GM23248 (cell line): ENCODE measurements around the gene ATP8A1. TPM values are rescaled to one million over a fixed set of nuclear protein-coding genes. Genes with fewer than 3 reads are reported as not detected.

Experiments used
- DNase-seq: peaks from one replicate; pipeline ENCODE4 v3.0.0-alpha.2; 2015
- H2AFZ ChIP-seq: fragments of 200-600 bp; sonication (generic); 2 replicates; pipeline ENCODE4 v1.6.1; 2016; ENCODE audit warnings: antibody characterized with exemption
- H3F3A ChIP-seq: fragments of 200-600 bp; sonication (generic); 2 replicates; pipeline ENCODE4 v1.6.1; 2016; ENCODE audit warnings: mild to moderate bottlenecking, antibody characterized with exemption, mixed run types; ENCODE audit not compliant: insufficient read depth
- H3K27ac ChIP-seq: fragments of 200-600 bp; sonication (generic); 2 replicates; pipeline ENCODE4 v1.5.1; 2016; ENCODE audit warnings: mild to moderate bottlenecking
- H3K27me3 ChIP-seq: fragments of 200-600 bp; sonication (generic); replicated peaks from 2 replicates; pipeline ENCODE4 v1.6.1; 2016; ENCODE audit warnings: mild to moderate bottlenecking; ENCODE audit not compliant: insufficient read depth
- H3K36me3 ChIP-seq: fragments of 200-600 bp; sonication (generic); 2 replicates; pipeline ENCODE4 v1.6.1; 2016; ENCODE audit warnings: low read depth, mild to moderate bottlenecking
- H3K4me1 ChIP-seq: fragments of 200-600 bp; sonication (generic); 2 replicates; pipeline ENCODE4 v1.6.1; 2016; ENCODE audit warnings: mild to moderate bottlenecking; ENCODE audit not compliant: insufficient read depth
- H3K4me2 ChIP-seq: fragments of 200-600 bp; sonication (generic); one replicate; pipeline ENCODE4 v1.6.1; 2016; ENCODE audit warnings: mild to moderate bottlenecking; ENCODE audit not compliant: unreplicated experiment
- H3K4me3 ChIP-seq: fragments of 200-600 bp; sonication (generic); 2 replicates; pipeline ENCODE4 v1.5.1; 2016; ENCODE audit warnings: mild to moderate bottlenecking
- H3K79me2 ChIP-seq: fragments of 200-600 bp; sonication (generic); 2 replicates; pipeline ENCODE4 v1.6.1; 2016; ENCODE audit warnings: mild to moderate bottlenecking; ENCODE audit not compliant: insufficient read depth
- H3K9ac ChIP-seq: fragments of 200-600 bp; sonication (generic); 2 replicates; pipeline ENCODE4 v1.6.1; 2016; ENCODE audit warnings: mild to moderate bottlenecking
- H3K9me2 ChIP-seq: fragments of 200-600 bp; sonication (generic); 2 replicates; pipeline ENCODE4 v1.6.1; 2016; ENCODE audit warnings: mixed run types, mild to moderate bottlenecking, moderate library complexity; ENCODE audit not compliant: insufficient read depth
- H3K9me3 ChIP-seq: fragments of 200-600 bp; sonication (generic); one replicate; pipeline ENCODE4 v1.6.1; 2017; ENCODE audit warnings: low read depth
- H4K20me1 ChIP-seq: fragments of 200-600 bp; sonication (generic); 2 replicates; pipeline ENCODE4 v1.6.0; 2016; ENCODE audit not compliant: insufficient read depth
- EZH2 ChIP-seq: fragments of 200-600 bp; sonication (generic); IDR thresholded peaks from 2 replicates; pipeline ENCODE4 v1.6.1; 2018; ENCODE audit warnings: antibody characterized with exemption, mild to moderate bottlenecking; ENCODE audit not compliant: insufficient read depth, poor library complexity, severe bottlenecking
- EZH2phosphoT487 ChIP-seq: fragments of 200-600 bp; sonication (generic); IDR thresholded peaks from 2 replicates; pipeline ENCODE4 v1.6.1; 2018; ENCODE audit warnings: antibody characterized with exemption, moderate library complexity, mild to moderate bottlenecking, low read depth; ENCODE audit not compliant: insufficient read depth
- WGBS, 2 experiments: methylation state at CpG; one replicate each; pipeline ENCODE4 v1.1.6; 2015 to 2017; ENCODE audit warnings: low lambda C conversion rate in 2 of 2, low coverage in 1 of 2; ENCODE audit errors: missing lambda C conversion rate in 2 of 2; 5-methylcytosine and 5-hydroxymethylcytosine counted together
- in situ Hi-C: fragments of 300-500 bp; cut with MboI; formaldehyde crosslinking; loops from 2 replicates; pipeline ENCODE4 v1.15.0; 2020
- polyA plus RNA-seq: library from polyadenylated mRNA; unstranded; fragments of >200 nt; fragmentation: Nextera tagmentation; extraction: Ambion mirVana; gene quantifications from 2 replicates; pipeline ENCODE4 v1.2.1, GENCODE V29; 2016
- total RNA-seq: library from RNA; depleted of rRNA; stranded (reverse); fragments of >200 nt; shearing (Covaris generic); gene quantifications from 2 replicates; pipeline ENCODE4 v1.2.3, GENCODE V29; 2014

Gene ATP8A1
- total and polyA plus RNA-seq, 2 experiments from 2014 or later: 0.11 to 0.13 TPM

DNA sequence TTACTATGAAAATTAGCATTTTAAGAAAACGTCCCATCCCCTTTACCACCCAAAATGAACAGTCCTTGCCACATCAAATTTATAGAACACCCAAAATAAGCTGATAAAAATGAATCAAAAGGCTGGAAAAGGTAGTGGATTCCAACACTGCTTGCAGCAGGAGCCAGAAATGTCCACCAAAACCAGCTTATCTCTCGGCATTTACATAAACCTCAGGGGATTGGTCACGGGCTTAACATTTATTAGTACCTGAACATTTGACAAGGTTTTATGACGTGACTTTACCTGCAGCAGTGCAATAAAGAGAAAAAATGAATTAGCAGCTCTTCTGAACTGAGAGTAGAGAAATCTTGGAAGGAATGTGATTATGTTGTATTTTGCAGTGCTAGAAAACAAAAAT, 31.6 kb downstream of the ATP8A1 start:
- Histone ChIP-seq H3K9me3 (no peaks in the 10 kb centered on the region), H4K20me1 (no peaks in the 10 kb centered on the region), H3K27ac (no peak overlapping the region), H2AFZ (no peak overlapping the region), H3K36me3 (no peaks in the 10 kb centered on the region), H3K4me2 (no peak overlapping the region), H3K9me2 (no peaks in the 10 kb centered on the region), H3K79me2 (no peaks in the 10 kb centered on the region), H3K4me1 (no peaks in the 10 kb centered on the region), H3F3A (no peaks in the 10 kb centered on the region), H3K27me3 (no peaks in the 10 kb centered on the region), H3K9ac (no peak overlapping the region), H3K4me3 (no peak overlapping the region)
- in situ Hi-C loops: no loop called here
- 67 to 73% methylated on average over 4 of the region's 4 CpGs for WGBS, 2 experiments
- TF ChIP-seq EZH2 (no peak), EZH2phosphoT487 (no peak)
- DNase-seq: no peak

DNA sequence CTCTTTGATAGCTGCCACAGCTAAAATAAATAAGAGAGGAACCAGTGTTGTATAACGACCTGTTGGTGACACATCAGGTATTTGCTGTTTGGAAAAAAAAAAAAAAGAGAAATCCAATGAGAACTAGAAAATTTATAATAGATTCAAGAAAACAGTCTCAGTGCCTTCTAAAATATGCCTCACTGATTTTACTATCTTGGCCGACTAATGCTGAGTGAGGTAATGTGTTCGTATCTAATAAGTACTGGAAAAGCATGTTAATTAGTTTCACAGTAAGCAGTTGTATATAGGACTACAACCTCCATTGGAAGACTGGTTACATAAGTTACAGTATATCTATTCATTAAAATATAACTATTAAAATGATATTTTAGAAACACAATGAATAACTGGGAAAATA, 32.4 kb downstream of the ATP8A1 start:
- H3K4me3 ChIP-seq: no peak overlapping the region
- 69 to 82% methylated on average over 3 of the region's 3 CpGs for WGBS, 2 experiments
- H3K4me1 ChIP-seq: no peaks in the 10 kb centered on the region
- in situ Hi-C loops: no loop called here
- H3K27ac ChIP-seq: no peak overlapping the region
- no peak for DNase-seq
- no peak for TF ChIP-seq EZH2phosphoT487
- no peak for TF ChIP-seq EZH2
- no peaks in the 10 kb centered on the region for H3K9me3 ChIP-seq
- no peak overlapping the region for H3K9ac ChIP-seq
- no peaks in the 10 kb centered on the region for H3K79me2 ChIP-seq
- no peaks in the 10 kb centered on the region for H4K20me1 ChIP-seq
- no peak overlapping the region for H2AFZ ChIP-seq
- no peaks in the 10 kb centered on the region for H3K9me2 ChIP-seq
- no peaks in the 10 kb centered on the region for H3K36me3 ChIP-seq
- H3K4me2 ChIP-seq: no peak overlapping the region
- no peaks in the 10 kb centered on the region for H3F3A ChIP-seq
- no peaks in the 10 kb centered on the region for H3K27me3 ChIP-seq

DNA sequence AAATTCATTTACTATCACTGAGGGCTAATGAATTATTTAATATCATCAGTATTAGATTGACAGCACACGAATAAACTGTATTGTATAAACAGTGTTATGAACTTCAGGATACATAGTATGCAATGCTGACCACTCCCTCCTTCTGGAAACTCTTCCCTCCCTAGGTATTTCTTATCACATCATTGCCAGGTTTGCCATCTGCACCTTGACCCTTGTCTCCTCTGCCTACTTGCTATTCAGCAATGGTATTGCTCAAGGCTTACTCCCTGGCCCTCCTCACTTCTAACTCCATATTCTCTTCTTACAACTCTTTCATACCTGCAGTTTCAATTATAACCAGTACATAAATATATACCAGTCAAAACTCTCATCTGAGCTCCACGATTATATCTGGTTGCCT, 38.9 kb downstream of the ATP8A1 start:
- Histone ChIP-seq H3K79me2 (no peaks in the 10 kb centered on the region), H3K9me2 (no peaks in the 10 kb centered on the region), H3K4me3 (no peak overlapping the region), H4K20me1 (no peaks in the 10 kb centered on the region), H3F3A (no peaks in the 10 kb centered on the region), H3K27ac (no peak overlapping the region), H2AFZ (no peak overlapping the region), H3K9ac (no peak overlapping the region), H3K4me1 (no peaks in the 10 kb centered on the region), H3K9me3 (no peaks in the 10 kb centered on the region), H3K27me3 (no peaks in the 10 kb centered on the region), H3K36me3 (no peaks in the 10 kb centered on the region), H3K4me2 (no peak overlapping the region)
- no peak for TF ChIP-seq EZH2phosphoT487
- TF ChIP-seq EZH2: no peak
- WGBS, 2 experiments: 65 to 78% methylated on average over 2 of the region's 2 CpGs
- in situ Hi-C loops: no loop called here
- no peak for DNase-seq

DNA sequence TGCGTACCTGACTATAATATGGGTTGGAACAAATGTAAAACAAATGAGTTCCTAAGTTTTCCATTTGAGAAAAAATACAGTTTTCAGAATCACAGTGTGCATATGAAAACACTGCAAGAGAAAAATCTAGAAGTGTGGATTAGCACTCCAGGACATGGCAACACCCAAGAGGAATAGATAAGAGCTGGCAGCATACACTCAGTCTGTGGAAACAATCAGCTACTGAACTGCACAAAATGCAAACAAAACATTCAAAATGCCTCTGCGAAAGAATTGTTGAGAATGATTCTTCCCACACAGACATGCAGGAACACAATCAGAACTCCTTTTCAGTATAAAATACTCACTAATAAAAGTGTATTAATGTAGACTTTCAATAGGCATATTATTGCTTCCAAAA, 39.9 kb downstream of the ATP8A1 start:
- H3K4me1 ChIP-seq: no peaks in the 10 kb centered on the region
- H2AFZ ChIP-seq: no peak overlapping the region
- no peaks in the 10 kb centered on the region for H3K9me2 ChIP-seq
- no peaks in the 10 kb centered on the region for H4K20me1 ChIP-seq
- no peaks in the 10 kb centered on the region for H3K79me2 ChIP-seq
- no peaks in the 10 kb centered on the region for H3F3A ChIP-seq
- H3K4me2 ChIP-seq: no peak overlapping the region
- in situ Hi-C loops: no loop called here
- no peak overlapping the region for H3K9ac ChIP-seq
- TF ChIP-seq EZH2phosphoT487 (no peak), EZH2 (no peak)
- no peaks in the 10 kb centered on the region for H3K36me3 ChIP-seq
- H3K4me3 ChIP-seq: no peak overlapping the region
- no peaks in the 10 kb centered on the region for H3K27me3 ChIP-seq
- 69 to 78% methylated on average over 2 of the region's 2 CpGs for WGBS, 2 experiments
- no peaks in the 10 kb centered on the region for H3K9me3 ChIP-seq
- DNase-seq: no peak
- H3K27ac ChIP-seq: no peak overlapping the region

DNA sequence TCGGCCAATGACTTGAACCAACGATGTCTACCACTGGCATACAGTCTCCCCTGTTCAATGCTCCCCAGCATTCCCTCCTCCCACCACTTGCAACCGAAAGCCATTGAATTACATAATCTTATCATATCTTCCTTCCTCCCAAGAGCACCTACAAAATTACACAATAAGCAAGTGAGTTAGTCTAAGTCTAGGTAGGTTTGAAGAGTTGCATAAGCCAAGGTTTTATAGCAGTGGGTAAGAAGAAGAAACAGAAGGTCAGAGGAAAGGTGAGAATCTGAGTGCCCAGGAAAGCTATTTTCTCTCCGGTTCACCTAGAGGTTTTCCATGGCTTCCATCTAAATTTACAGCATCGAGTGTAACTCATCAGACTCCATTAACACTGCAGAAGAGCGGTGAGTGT, 40.3 kb downstream of the ATP8A1 start:
- no peaks in the 10 kb centered on the region for H3K79me2 ChIP-seq
- WGBS, 2 experiments: 63 to 75% methylated on average over 6 of the region's 6 CpGs
- H3K27me3 ChIP-seq: no peaks in the 10 kb centered on the region

More for the DNA sequence above, 40.3 kb downstream of the ATP8A1 start:
- Histone ChIP-seq H3K9me3 (no peaks in the 10 kb centered on the region), H3K36me3 (no peaks in the 10 kb centered on the region), H3K4me1 (no peaks in the 10 kb centered on the region), H3K9me2 (no peaks in the 10 kb centered on the region), H3K4me2 (no peak overlapping the region), H2AFZ (no peak overlapping the region), H3K27ac (no peak overlapping the region), H4K20me1 (no peaks in the 10 kb centered on the region), H3K9ac (no peak overlapping the region), H3K4me3 (no peak overlapping the region), H3F3A (no peaks in the 10 kb centered on the region)
- DNase-seq: no peak
- TF ChIP-seq EZH2phosphoT487 (no peak), EZH2 (no peak)
- in situ Hi-C loops: no loop called here
